Neural cell (in vitro differentiated cells): ENCODE measurements around the gene SDC1. TPM values are rescaled to one million over a fixed set of nuclear protein-coding genes. Genes with fewer than 3 reads are reported as not detected.

Experiments
- H2AFZ ChIP-seq: fragments of 200-600, 300-800 bp; sonication (generic), shearing (Covaris generic); 2 replicates; pipeline ENCODE4 v1.6.0; 2014; ENCODE audit warnings: low read depth, mild to moderate bottlenecking, antibody characterized with exemption, low read length, moderate library complexity
- H3F3A ChIP-seq: fragments of 200-600 bp; shearing (Covaris generic); 2 replicates; pipeline ENCODE4 v1.6.1; 2016; ENCODE audit warnings: mild to moderate bottlenecking, moderate library complexity, mixed read lengths, antibody characterized with exemption, low read length; ENCODE audit not compliant: insufficient read depth, poor library complexity, severe bottlenecking
- H3K27ac ChIP-seq: fragments of 200-600, 300-800 bp; sonication (generic), shearing (Covaris generic); 2 replicates; pipeline ENCODE4 v1.5.1; 2014; ENCODE audit warnings: mild to moderate bottlenecking, low read length, moderate library complexity
- H3K27me3 ChIP-seq: fragments of 300-800, 200-600 bp; sonication (generic), shearing (Covaris generic); 2 replicates; pipeline ENCODE4 v1.6.0; 2014; ENCODE audit warnings: mild to moderate bottlenecking, low read depth, low read length, moderate library complexity; ENCODE audit not compliant: insufficient read depth
- H3K36me3 ChIP-seq: fragments of 300-800, 200-600 bp; sonication (generic), shearing (Covaris generic); 2 replicates; pipeline ENCODE4 v1.5.1; 2014; ENCODE audit warnings: mild to moderate bottlenecking, antibody characterized with exemption, low read length, moderate library complexity; ENCODE audit not compliant: insufficient read depth
- H3K4me2 ChIP-seq: fragments of 300-800, 200-600 bp; sonication (generic), shearing (Covaris generic); 2 replicates; pipeline ENCODE4 v1.6.0; 2014; ENCODE audit warnings: mild to moderate bottlenecking, low read length
- H3K4me3 ChIP-seq: fragments of 300-800, 200-600 bp; sonication (generic), shearing (Covaris generic); 2 replicates; pipeline ENCODE4 v1.5.1; 2014; ENCODE audit warnings: mild to moderate bottlenecking, low read length, moderate library complexity
- H3K79me2 ChIP-seq: fragments of 200-600 bp; shearing (Covaris generic); replicated peaks from 2 replicates; pipeline ENCODE4 v1.6.0; 2014; ENCODE audit warnings: mild to moderate bottlenecking, low read length, moderate library complexity; ENCODE audit not compliant: insufficient read depth
- H3K9ac ChIP-seq: fragments of 300-800, 200-600 bp; sonication (generic), shearing (Covaris generic); 2 replicates; pipeline ENCODE4 v1.6.1; 2016; ENCODE audit warnings: mild to moderate bottlenecking, low read length, mixed read lengths
- H3K9me2 ChIP-seq: fragments of 200-600 bp; shearing (Covaris generic); 2 replicates; pipeline ENCODE4 v1.6.1; 2016; ENCODE audit warnings: mild to moderate bottlenecking, low read length, mixed read lengths; ENCODE audit not compliant: insufficient read depth
- H3K9me3 ChIP-seq: fragments of 200-600, 300-800 bp; sonication (generic), shearing (Covaris generic); 2 replicates; pipeline ENCODE4 v1.6.1; 2016; ENCODE audit warnings: mild to moderate bottlenecking, mixed run types, low read length, moderate library complexity, mixed read lengths
- H4K20me1 ChIP-seq: fragments of 200-600 bp; shearing (Covaris generic); 2 replicates; pipeline ENCODE4 v1.6.1; 2016; ENCODE audit warnings: mild to moderate bottlenecking, mixed run types; ENCODE audit not compliant: insufficient read depth
- EP300 ChIP-seq: fragments of 450-650 bp; conservative IDR thresholded peaks from 2 replicates; pipeline ENCODE4 v1.6.1; 2014; ENCODE audit warnings: antibody characterized with exemption, mild to moderate bottlenecking, moderate library complexity; ENCODE audit not compliant: poor library complexity, severe bottlenecking
- EZH2 ChIP-seq: fragments of 200-600, 300-800 bp; shearing (Covaris generic), sonication (generic); IDR thresholded peaks from 2 replicates; pipeline ENCODE4 v1.6.1; 2014; ENCODE audit warnings: antibody characterized with exemption, low read length, borderline replicate concordance, mild to moderate bottlenecking; ENCODE audit not compliant: insufficient read depth, poor library complexity, severe bottlenecking
- MXI1 ChIP-seq: fragments of 450-650 bp; conservative IDR thresholded peaks from 2 replicates; pipeline ENCODE4 v1.6.1; 2014; ENCODE audit warnings: antibody characterized with exemption, mild to moderate bottlenecking; ENCODE audit not compliant: poor library complexity, severe bottlenecking
- POLR2AphosphoS5 ChIP-seq: IDR thresholded peaks from 2 replicates; pipeline ENCODE4 v1.6.1; 2012
- RAD21 ChIP-seq: fragments of 450-650 bp; conservative IDR thresholded peaks from 2 replicates; pipeline ENCODE4 v1.6.1; 2014; ENCODE audit warnings: antibody characterized with exemption, mild to moderate bottlenecking, moderate library complexity
- SMC3 ChIP-seq: fragments of 450-650 bp; conservative IDR thresholded peaks from 2 replicates; pipeline ENCODE4 v1.6.1; 2014; ENCODE audit warnings: antibody characterized with exemption, mild to moderate bottlenecking, moderate library complexity; ENCODE audit not compliant: poor library complexity
- TAF1 ChIP-seq: IDR thresholded peaks from 2 replicates; pipeline ENCODE4 v1.6.1; 2012; ENCODE audit warnings: low read depth
- polyA plus RNA-seq: library from polyadenylated mRNA; depleted of rRNA; stranded (reverse); fragments of >200 nt; gene quantifications from 2 replicates; pipeline ENCODE4 v1.2.3, GENCODE V29; 2014
- TF ChIP-seq, protein P1 (sequence below): IDR thresholded peaks from 2 replicates; pipeline ENCODE4 v1.6.1; 2012; ENCODE audit warnings: borderline replicate concordance
- TF ChIP-seq, protein P2 (sequence below): fragments of 450-650 bp; IDR thresholded peaks from 2 replicates; pipeline ENCODE4 v1.5.1; 2014; ENCODE audit warnings: antibody characterized with exemption, mild to moderate bottlenecking, moderate library complexity; ENCODE audit not compliant: poor library complexity, severe bottlenecking

Gene SDC1
- polyA plus RNA-seq, 1 donor from 2014 or later = 14.9 TPM

DNA sequence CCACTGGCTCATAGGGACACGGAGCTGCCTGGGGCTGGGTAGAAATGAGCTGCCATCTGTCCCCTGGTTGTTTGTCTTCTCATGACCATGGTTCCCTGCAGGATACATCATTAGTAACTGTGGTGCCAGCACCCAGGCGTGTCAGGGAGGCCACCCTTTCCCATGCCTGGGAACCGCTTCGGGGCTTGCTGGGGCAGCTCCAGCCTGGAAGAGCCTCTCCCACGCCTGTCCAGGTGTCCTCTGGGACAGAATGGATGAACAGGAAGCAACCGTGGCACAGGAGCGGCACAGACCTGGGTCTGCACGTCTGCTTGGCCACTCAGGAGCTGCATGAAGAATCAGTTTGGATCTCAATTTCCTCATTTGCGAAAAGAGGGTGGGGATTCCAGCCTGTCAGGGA is 34.8 kb downstream of the SDC1 start:
- Histone ChIP-seq H3F3A (no peaks in the 10 kb centered on the region), H3K9me2 (no peaks in the 10 kb centered on the region), H3K9me3 (no peaks in the 10 kb centered on the region), H4K20me1 (no peaks in the 10 kb centered on the region), H2AFZ (no peak overlapping the region), H3K4me3 (no peak overlapping the region), H3K27ac (no peak overlapping the region), H3K79me2 (no peaks in the 10 kb centered on the region), H3K9ac (no peak overlapping the region), H3K27me3 (no peaks in the 10 kb centered on the region), H3K36me3 (no peaks in the 10 kb centered on the region), H3K4me2 (no peak overlapping the region)
- TF ChIP-seq EZH2 (no peak), EP300 (no peak), SMC3 (no peak), POLR2AphosphoS5 (no peak), MXI1 (no peak), TAF1 (no peak), RAD21 (no peak)
- TF ChIP-seq, protein P1, sequence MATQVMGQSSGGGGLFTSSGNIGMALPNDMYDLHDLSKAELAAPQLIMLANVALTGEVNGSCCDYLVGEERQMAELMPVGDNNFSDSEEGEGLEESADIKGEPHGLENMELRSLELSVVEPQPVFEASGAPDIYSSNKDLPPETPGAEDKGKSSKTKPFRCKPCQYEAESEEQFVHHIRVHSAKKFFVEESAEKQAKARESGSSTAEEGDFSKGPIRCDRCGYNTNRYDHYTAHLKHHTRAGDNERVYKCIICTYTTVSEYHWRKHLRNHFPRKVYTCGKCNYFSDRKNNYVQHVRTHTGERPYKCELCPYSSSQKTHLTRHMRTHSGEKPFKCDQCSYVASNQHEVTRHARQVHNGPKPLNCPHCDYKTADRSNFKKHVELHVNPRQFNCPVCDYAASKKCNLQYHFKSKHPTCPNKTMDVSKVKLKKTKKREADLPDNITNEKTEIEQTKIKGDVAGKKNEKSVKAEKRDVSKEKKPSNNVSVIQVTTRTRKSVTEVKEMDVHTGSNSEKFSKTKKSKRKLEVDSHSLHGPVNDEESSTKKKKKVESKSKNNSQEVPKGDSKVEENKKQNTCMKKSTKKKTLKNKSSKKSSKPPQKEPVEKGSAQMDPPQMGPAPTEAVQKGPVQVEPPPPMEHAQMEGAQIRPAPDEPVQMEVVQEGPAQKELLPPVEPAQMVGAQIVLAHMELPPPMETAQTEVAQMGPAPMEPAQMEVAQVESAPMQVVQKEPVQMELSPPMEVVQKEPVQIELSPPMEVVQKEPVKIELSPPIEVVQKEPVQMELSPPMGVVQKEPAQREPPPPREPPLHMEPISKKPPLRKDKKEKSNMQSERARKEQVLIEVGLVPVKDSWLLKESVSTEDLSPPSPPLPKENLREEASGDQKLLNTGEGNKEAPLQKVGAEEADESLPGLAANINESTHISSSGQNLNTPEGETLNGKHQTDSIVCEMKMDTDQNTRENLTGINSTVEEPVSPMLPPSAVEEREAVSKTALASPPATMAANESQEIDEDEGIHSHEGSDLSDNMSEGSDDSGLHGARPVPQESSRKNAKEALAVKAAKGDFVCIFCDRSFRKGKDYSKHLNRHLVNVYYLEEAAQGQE = no peak
- TF ChIP-seq, protein P2, sequence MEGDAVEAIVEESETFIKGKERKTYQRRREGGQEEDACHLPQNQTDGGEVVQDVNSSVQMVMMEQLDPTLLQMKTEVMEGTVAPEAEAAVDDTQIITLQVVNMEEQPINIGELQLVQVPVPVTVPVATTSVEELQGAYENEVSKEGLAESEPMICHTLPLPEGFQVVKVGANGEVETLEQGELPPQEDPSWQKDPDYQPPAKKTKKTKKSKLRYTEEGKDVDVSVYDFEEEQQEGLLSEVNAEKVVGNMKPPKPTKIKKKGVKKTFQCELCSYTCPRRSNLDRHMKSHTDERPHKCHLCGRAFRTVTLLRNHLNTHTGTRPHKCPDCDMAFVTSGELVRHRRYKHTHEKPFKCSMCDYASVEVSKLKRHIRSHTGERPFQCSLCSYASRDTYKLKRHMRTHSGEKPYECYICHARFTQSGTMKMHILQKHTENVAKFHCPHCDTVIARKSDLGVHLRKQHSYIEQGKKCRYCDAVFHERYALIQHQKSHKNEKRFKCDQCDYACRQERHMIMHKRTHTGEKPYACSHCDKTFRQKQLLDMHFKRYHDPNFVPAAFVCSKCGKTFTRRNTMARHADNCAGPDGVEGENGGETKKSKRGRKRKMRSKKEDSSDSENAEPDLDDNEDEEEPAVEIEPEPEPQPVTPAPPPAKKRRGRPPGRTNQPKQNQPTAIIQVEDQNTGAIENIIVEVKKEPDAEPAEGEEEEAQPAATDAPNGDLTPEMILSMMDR = no peak

DNA sequence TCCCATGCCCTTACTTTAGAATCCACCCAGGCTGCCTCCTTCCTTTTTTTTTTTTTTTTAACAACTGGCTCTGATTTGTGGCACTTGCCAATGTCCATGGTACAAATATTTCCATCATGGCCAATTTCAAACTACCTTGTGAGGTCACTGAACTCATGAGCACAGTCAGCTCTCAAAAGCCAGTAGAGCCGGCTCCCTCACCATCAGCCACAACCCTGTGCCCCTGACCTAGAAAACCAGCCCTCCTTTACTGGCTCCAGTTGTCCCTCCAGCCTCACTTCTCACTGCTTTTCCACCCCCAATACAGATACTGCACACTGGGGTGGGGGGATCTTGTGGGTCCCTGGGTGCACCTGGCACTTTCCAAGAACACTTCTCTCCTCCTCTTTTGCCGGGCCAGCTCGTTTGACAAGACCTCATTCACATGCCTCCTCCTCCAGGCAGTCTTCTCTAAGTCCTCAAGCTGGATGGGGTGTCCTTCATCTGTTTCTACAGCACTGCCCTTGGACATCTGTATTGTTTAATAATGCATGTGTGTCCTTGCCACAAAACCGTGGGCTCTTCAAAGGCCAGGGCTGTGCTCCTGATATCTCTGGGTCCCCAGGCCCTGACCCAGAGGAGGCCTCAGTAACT is 35.5 kb downstream of the SDC1 start:
- TF ChIP-seq, protein P1 = no peak
- TF ChIP-seq POLR2AphosphoS5 = no peak
- no peak for TF ChIP-seq EZH2
- no peak for TF ChIP-seq EP300
- TF ChIP-seq TAF1 = no peak
- TF ChIP-seq, protein P2 = no peak
- TF ChIP-seq SMC3 = no peak
- TF ChIP-seq RAD21 = no peak
- no peak for TF ChIP-seq MXI1
- H3K79me2 ChIP-seq = no peaks in the 10 kb centered on the region
- no peaks in the 10 kb centered on the region for H3K9me2 ChIP-seq
- no peak overlapping the region for H3K9ac ChIP-seq
- no peak overlapping the region for H3K27ac ChIP-seq
- H3F3A ChIP-seq = no peaks in the 10 kb centered on the region
- no peak overlapping the region for H3K4me2 ChIP-seq
- no peaks in the 10 kb centered on the region for H3K9me3 ChIP-seq
- no peak overlapping the region for H3K4me3 ChIP-seq
- H3K36me3 ChIP-seq = no peaks in the 10 kb centered on the region
- no peak overlapping the region for H2AFZ ChIP-seq
- H3K27me3 ChIP-seq = no peaks in the 10 kb centered on the region
- no peaks in the 10 kb centered on the region for H4K20me1 ChIP-seq
